Left ventricle myocardium superior (tissue), 1 donor: Measurements from ENCODE around the gene ST7L. TPM values are rescaled to one million over a fixed set of nuclear protein-coding genes. Genes with fewer than 3 reads are reported as not detected.
"Not testable (repeated sequence)": the region's sequence is repeated elsewhere in the genome, so short reads cannot be mapped to it uniquely, and the experiment has no call there.

Experiments used
- ATAC-seq: fragments of 200-7000 bp; cut with Tn5 transposase; one replicate; pipeline ENCODE4 v1.9.1; 2020; ENCODE audit warnings: mild to moderate bottlenecking, moderate library complexity
- DNase-seq: peaks from one replicate; pipeline ENCODE4 v3.0.0-alpha.2; 2020
- intact Hi-C: fragments of 100-400 bp; cut with micrococcal nuclease; formaldehyde crosslinking; loops from one replicate; pipeline ENCODE4 v1.11.0; 2022
- long read RNA-seq: library from polyadenylated mRNA; unstranded; transcript quantifications from one replicate; pipeline ENCODE4 v2.0.0, GENCODE V29; 2021
- total RNA-seq: library from RNA; stranded (reverse); fragmentation: NEBNext Ultra II Directional; extraction: Animal tissue kit (Norgen Biotek cat#: 25700); gene quantifications from one replicate; pipeline ENCODE4 v1.2.1, GENCODE V29; 2021
- donor health status: DM: no; HTN: yes; CAD: no; lungs with severe emphysema.

Gene ST7L, protein sequence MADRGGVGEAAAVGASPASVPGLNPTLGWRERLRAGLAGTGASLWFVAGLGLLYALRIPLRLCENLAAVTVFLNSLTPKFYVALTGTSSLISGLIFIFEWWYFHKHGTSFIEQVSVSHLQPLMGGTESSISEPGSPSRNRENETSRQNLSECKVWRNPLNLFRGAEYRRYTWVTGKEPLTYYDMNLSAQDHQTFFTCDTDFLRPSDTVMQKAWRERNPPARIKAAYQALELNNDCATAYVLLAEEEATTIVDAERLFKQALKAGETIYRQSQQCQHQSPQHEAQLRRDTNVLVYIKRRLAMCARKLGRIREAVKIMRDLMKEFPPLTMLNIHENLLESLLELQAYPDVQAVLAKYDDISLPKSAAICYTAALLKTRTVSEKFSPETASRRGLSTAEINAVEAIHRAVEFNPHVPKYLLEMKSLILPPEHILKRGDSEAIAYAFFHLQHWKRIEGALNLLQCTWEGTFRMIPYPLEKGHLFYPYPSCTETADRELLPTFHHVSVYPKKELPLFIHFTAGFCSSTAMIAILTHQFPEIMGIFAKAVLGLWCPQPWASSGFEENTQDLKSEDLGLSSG
- total RNA-seq, result 12.7 TPM
- long read RNA-seq, full-length matches to known transcripts, result 17 of 23 reads
- long read RNA-seq, partial matches to known transcripts, result 2 of 23 reads
- long read RNA-seq, other reads (novel, unspliced or antisense), result 4 of 23 reads

DNA sequence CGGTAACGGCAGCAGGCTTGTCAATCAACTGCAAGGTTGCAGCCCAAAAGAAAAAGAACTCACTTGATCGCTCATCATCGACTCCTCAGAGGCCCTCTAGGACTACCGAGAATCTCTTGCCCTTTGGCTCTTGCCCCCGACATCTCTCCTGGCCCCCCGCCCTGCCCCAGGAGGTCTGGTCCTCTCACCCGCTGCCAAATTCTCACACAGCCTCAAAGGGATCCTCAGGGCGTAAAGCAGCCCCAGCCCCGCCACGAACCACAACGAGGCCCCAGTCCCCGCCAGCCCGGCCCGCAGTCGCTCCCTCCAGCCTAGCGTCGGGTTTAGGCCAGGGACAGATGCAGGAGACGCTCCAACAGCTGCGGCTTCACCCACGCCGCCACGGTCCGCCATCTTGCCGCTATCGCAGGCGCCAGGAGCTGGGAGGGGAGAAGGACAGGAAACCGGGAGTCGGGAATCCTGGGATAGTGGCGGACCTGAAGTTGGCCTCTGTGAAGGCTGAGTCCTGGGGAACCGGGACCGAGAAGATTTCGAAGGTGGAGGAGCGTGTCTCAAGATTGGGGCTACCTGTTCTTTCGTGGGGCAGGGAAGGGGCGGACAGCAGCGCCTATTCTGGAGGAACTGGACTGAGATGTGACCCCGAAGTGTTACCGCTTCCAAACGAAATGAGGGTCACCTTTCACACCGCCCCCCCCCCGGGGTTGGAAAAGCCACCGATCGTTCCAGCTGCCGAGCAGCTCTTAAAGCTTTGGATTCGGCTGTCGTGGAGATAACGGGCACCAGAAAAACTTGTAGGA, at the start of gene ST7L:
Gene ST7L, minus strand, starts transcription at position 421 of the 797 bp plus-strand sequence. Its CDS starts 28 bp downstream, at position 393.
- ATAC-seq (peak; percentile 93), DNase-seq (peak; percentile 84)
- intact Hi-C loops, result no loop called here

DNA sequence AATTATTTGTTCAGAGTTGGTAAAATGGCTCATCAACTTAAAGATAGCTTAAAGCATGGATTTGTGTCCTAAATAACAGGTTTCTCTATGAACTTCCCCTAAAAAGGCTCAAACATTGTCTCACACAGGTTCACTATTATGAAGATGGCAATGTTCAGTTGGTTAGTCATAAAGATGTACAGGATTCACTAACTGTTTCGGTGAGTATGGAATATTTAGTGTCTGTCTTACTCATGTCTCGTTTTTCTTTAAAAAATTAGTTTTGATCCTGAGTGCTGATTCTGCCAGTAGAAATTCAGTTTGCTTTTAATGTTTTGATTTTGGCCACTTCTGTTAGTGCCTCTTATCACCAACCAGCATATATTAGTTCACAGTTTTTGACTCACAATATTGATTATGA, 48.0 kb upstream of the ST7L start:
- ATAC-seq, result no peak
- intact Hi-C loops, result no loop called here
- DNase-seq, result no peak

DNA sequence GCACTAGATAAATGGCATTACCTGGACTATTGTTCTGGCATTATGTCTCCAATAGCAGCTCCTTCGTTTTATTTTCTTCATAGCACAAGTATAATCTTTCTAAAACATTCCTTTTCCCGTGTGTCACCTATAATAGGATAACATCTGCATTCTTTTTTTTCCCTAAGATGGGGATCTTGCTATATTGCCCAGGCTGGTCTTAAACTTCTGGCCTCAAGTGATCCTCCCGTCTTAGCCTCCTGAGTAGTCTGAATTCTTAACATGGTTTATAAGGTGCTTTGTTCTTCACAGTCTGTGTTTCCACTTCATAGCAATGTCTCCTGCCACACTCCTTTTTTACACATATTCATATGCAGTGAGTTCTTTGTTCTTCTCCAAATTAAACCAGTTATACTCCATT, 46.9 kb upstream of the ST7L start:
- intact Hi-C loops, result no loop called here
- ATAC-seq, result no peak

DNA sequence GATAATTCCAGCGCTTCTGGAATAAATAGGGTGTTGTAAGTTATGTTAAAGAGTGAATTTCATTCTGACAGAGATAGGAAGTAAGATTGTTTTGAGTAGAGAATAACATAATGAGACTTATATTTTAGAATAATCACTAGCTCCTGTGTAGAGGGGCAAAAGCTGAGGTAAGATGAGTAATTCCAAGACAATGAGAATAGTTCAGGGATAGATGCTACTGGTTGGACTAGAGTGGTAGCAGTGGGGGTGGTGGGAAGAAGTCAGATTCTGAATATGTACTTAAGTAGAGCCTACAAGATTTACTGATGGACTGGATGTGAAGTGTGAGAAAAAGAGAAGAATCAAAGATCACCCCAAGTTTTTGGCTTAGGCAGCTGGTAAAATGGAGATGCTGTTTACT, 32.3 kb upstream of the ST7L start:
- ATAC-seq, result no peak
- intact Hi-C loops, result no loop called here
- DNase-seq, result no peak

More for the DNA sequence above, 46.9 kb upstream of the ST7L start:
- no peak for DNase-seq

DNA sequence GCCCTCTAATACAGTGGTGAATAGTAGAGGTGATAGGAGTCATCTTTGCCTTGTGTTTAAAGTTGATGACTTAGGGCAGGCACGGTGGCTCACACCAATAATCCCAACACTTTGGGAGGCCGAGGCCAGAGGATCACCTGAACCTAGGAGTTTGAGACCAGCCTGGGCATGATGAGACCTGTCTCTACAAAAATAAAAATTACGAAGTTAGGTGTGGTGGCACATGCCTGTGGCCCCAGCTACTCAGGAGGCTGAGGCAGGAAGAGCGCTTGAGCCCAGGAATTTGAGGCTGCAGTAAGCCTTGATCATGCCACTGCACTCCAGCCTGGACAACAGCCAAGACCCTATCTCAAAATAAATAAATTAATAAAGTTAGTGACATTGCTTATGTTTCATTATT, 27.3 kb upstream of the ST7L start:
- no peak for DNase-seq
- intact Hi-C loops, result no loop called here
- no peak for ATAC-seq

DNA sequence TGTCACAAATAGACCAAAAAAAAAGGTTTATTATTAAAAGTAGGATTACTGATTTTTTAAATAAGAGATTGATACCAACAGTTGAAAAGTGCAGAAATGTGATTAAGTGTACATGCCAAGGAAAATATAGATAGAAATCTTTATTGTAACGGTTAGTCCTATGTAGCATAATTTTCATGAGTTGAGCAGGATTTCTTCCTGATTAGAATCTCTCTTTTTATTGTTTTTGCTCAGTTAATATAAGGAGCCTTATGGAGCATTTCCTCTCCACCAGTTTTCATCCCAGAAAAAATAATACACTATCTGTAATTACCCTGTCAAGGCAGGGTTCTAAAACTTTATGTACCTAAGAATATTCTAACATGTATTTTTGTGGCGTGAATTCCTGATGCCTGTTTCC, 24.1 kb upstream of the ST7L start:
- intact Hi-C loops, result no loop called here
- ATAC-seq (no peak), DNase-seq (no peak)

DNA sequence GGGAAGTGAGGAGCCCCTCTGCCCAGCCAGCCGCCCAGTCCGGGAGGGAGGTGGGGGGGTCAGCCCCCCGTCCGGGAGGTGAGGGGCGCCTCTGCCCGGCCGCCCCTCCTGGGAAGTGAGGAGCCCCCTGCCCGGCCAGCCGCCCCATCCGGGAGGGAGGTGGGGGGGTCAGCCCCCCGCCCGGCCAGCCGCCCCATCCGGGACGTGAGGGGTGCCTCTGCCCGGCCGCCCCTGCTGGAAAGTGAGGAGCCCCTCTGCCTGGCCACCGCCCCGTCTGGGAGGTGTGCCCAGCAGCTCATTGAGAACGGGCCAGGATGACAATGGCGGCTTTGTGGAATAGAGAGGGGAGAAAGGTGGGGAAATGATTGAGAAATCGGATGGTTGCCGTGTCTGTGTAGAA, 21.5 kb upstream of the ST7L start:
- intact Hi-C loops, DNase-seq, ATAC-seq: not testable (repeated sequence)

DNA sequence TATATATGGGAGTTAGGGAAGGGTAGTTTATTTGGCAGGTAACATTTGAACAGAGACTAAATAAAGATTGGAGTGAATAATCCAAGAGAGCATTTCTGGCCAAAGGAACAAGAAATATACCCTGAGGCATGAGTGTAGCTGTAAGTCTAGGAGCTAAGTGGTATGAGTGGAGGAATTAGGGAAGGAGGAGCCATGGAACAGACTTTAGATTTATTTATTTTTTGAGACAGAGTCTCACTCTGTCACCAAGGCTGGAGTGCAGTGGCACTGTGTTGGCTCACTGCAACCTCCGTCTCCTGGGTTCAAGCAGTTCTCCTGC, 19.1 kb upstream of the ST7L start:
- DNase-seq (no peak), ATAC-seq (no peak)
- intact Hi-C loops, result no loop called here

DNA sequence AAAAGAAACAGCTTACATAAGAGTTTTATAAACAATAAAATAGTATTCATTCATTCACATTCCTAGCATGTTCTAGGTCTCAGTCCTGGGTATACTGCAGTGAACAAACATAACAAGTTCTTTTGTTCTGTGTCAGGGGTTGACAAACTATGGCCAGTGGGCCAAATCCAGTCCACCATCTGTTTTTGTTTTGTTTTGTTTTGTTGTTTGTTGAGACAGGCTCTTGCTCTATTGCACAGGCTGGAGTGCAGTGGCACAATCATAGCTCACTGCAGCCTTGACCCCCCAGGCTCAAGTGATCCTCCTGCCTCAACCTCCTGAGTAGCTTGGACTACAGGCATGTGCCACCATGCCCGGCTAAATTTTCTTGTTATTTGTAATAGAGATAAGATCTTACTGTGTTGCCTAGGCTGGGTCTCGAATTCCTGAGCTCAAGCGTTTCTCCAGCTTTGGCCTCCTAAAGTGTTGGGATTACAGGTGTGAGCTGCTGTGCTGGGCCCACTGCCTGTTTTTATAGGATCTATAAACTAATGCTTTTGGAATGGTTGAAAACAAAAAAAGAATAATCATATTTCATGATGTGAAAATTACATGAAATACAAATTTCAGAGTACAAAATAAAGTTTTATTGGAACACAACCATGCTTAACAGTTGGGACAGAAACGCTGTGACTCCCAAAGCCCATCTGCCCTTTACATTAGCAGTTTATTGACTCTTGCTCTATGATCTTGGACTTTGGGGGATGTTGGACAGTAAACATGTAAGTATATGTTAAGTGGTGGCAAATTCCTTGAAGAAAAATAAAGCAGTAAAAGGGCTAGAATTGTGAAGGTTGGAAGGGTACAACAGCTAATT, 18.5 kb upstream of the ST7L start:
- ATAC-seq, result no peak
- intact Hi-C loops, result no loop called here
- DNase-seq, result no peak

DNA sequence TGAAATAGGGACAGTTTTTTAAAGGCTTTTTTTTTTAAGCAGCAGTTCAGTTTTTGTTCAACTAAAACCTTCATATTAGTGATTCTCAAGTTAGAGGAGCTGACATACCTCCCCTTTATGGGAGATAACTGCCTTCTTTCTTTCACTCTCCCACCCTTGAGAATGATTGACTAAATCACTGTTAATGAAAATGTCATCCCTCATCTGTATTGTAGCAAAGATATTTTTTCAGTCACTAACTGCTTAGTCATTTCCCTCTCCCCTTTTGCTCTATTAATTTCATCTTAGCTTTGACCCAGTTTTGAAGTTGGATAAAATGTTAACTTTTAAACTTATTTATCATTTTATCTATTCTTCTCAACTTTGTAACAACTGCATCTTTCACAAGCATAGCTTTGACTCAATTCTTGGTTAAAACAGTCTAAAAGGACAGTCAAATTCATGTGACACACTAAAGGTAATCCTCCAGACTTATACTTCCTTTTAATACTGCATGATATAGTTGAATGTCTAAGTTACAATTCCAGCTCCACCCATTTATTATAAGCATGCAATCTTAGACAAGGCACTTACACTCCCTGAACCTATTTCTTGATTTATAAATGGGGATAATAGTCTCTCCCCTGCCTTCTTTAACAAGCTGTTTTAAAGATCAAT, 17.8 kb upstream of the ST7L start:
- ATAC-seq (no peak), DNase-seq (no peak)
- intact Hi-C loops, result no loop called here

DNA sequence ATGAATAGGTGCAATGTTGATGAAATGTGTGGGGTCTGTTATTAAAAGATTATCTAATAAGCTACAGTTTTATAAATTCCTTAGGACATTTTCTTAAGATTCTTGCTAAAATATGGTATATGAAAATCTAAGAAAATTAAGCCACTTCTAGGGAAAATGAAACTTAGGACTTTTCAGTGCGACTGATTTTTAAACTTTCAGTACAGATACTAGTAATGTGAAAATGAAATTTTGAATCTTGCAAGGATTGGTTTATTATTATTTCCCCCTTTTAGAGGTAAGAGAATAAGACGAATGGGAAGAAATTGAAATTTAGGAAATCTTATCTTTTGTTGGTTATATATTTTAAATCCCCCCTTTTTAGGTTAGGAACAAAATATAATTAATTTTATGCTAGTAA, 17.1 kb upstream of the ST7L start:
- no peak for ATAC-seq
- no peak for DNase-seq
- intact Hi-C loops, result no loop called here

DNA sequence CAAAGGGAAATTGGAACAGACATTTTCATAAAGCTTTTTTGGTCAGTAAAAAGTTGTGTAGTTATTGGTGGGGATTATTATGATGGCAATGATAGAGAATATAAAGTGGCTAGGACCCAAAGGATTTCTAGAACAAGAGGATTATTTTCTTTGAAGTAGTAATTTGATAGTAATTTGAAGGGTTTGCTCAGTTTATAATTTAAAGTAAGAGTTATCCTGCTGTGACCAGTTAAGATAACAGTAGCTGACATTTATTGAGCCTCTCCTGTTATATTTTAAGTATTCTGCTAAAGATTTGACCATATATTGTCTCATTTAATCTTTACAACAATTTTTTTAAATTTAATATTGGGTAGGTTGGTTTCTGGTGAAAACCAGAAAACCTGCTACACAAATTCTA, 15.4 kb upstream of the ST7L start:
- ATAC-seq (no peak), DNase-seq (no peak)
- intact Hi-C loops, result no loop called here

DNA sequence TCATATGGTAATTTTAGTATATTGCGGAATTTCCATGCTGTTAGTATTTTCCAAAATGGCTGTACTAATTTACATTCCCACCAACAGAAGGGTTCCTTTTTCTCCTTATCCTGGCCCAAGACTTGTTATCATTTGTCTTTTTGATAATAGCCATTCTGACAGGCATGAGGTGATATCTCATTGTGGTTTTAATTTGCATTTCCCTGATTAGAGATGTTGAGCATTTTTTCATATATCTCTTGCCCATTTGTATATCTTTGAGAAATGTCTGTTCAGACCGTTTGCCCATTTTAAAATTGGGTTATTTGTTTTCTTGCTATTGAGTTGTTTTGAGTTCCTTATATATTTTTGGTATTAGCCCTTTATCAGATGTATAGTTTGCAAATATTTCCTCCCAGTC, 14.7 kb upstream of the ST7L start:
- intact Hi-C loops, result no loop called here
- DNase-seq (no peak), ATAC-seq (no peak)

DNA sequence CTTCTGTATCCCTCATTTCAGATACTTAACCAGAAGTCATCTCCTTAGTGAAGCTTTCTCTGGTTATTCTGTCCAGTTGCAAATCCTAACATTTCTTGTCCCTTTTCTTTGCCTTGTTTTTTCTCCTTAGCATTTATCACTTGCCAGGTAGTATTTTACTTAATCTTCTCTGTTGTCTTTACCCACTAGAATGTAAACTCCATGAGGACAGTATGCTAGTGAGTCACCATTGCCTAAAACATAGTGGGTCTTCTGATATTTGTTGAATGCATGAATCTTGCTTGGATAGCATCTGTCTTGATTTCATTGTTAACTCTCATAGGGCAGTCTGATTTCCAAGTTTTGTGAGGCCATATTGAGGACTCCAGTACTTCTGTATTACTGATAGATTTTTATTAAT, 10.3 kb upstream of the ST7L start:
- DNase-seq, result no peak
- intact Hi-C loops, result no loop called here
- ATAC-seq, result no peak

DNA sequence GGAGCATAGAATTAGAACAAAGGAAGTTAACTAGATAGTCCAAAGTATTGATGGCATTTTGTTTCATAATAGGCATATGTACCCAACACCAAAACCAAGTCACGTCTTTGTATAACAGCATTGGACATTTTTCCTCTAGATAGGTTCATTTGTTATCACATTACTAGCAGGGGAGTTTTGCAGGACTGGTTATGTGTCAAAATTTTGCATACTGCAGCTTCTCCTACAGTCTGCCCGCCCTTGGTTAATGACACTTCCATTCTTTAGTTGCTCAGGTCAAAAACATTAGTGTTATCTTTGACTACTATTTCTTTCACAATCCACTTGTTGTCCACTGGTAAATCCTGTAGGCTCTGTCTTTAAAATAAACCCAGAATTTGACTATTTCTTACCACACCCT, 9.6 kb upstream of the ST7L start:
- ATAC-seq (no peak), DNase-seq (no peak)
- intact Hi-C loops, result no loop called here

DNA sequence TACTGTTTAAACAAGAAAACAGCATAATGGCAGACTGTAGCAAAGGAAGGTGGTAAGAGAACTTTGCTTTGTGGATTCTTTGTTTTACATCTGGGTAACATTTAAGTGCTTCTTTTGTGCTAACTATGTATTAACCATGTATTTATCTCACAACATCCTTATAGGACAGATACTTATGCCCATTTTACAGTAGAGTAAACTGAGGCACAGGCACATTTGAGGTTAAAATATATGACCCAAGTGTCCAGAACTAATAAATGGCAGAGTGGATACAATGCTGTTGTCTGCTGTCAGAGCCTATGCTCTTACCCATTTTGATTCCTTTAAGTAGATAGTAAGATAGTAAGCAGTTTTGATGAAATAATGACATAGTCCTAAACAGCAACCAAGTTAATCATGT, 7.9 kb upstream of the ST7L start:
- ATAC-seq, result no peak

DNA sequence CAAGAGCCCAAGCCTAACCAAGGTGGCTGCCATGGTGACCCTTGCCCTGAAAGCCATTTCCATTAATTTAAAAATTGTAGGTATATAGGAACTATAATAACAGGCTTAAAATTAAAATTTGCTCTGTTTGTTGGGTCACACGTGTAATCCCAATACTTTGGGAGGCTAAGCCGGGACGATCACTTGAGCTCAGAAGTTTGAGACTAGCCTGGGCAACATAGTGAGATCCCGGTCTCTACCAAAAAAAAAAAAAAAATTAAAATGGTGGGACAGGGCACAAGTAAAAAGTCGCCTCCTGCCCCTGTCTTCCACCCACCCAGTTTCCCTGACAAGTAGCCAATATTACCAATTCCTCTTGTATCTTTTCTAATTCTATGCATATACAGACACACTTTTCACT, 7.3 kb upstream of the ST7L start:
- intact Hi-C loops, result no loop called here
- no peak for DNase-seq
- no peak for ATAC-seq

More for the DNA sequence above, 7.9 kb upstream of the ST7L start:
- intact Hi-C loops, result no loop called here
- no peak for DNase-seq

DNA sequence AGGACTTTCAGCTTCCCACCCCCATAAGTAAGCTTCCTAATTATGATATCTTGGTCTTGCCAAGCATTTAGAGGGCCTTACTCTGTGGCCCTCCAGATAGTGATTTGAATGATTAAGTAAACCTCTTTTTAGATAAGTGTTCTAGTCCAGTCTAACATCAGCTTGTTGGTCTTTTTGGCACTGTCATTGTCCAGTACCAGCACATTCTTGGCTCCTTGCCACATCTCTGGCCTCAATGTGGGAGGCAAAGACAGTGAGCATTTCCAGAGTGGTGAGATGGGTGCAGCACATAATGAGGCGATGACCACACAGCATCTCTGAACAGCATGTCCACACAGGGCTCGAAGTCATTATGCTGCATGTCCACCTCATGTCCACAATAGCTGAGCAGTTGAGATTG, 6.8 kb upstream of the ST7L start:
- intact Hi-C loops, result no loop called here
- DNase-seq (no peak), ATAC-seq (peak; percentile 68)

DNA sequence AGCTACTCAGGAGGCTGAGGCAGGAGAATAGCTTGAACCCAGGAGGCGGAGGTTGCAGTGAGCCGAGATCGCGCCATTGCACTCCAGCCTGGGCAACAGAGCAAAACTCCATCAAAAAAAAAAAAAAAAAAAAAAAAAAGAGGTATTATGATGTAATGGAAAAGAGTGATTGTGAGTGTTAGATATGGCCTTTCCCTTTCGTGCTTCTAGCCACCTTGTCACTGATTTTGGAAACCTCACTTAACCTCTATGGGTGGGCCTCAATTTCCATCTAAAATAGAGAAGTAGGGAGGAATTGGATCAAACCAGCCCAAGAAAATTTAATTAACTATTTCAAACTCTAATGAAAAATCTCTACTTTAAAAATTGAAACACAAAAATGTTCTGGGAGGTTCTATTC, 5.6 kb upstream of the ST7L start:
- intact Hi-C loops, ATAC-seq, DNase-seq: not testable (repeated sequence)
